H1 (cell line): ENCODE data around the gene RGL2. TPM values are rescaled to one million over a fixed set of nuclear protein-coding genes. Genes with fewer than 3 reads are reported as not detected.

Source experiments
- CTCF ChIA-PET: fragments of 300-600 bp; sonication (Branson Sonifier 250); formaldehyde crosslinking; loops from one replicate; lab custom pipeline; 2021; ENCODE audit not compliant: partially characterized antibody; lab: Charles Lee
- POLR2A ChIA-PET: fragments of 300-600 bp; sonication (Branson Sonifier 250); formaldehyde crosslinking; loops from one replicate; lab custom pipeline; 2021; ENCODE audit warnings: inconsistent platforms; ENCODE audit not compliant: partially characterized antibody; lab: Charles Lee
- DNase-seq, 2 experiments: peaks; one replicate each; pipeline versions ENCODE4 v3.0.0 to v3.0.0-alpha.2; 2010 to 2022; ENCODE audit warnings: low spot score in 2 of 2, low read depth in 1 of 2, mixed read lengths in 1 of 2
- FAIRE-seq: peaks from 2 replicates; lab custom pipeline; 2011; peaks lifted over from hg19 to GRCh38; lab: Jason Lieb, UNC
- H2AFZ ChIP-seq: 2 replicates; pipeline ENCODE4 v1.8.1; 2012; ENCODE audit warnings: low read length, inconsistent platforms
- H2AK5ac ChIP-seq: 2 replicates; pipeline ENCODE4 v1.6.1; 2013; ENCODE audit warnings: low read depth, low read length
- H2BK120ac ChIP-seq: replicated peaks from 2 replicates; pipeline ENCODE3; 2013; ENCODE audit warnings: low read depth, low read length, inconsistent platforms
- H2BK12ac ChIP-seq: 2 replicates; pipeline ENCODE4 v1.6.1; 2013; ENCODE audit warnings: low read depth, low read length
- H2BK15ac ChIP-seq: 2 replicates; pipeline ENCODE4 v1.6.1; 2013; ENCODE audit warnings: low read length
- H2BK20ac ChIP-seq: 2 replicates; pipeline ENCODE4 v1.6.1; 2013; ENCODE audit warnings: low read length
- H2BK5ac ChIP-seq: 2 replicates; pipeline ENCODE4 v1.6.1; 2013; ENCODE audit warnings: low read depth, low read length
- H3K14ac ChIP-seq: 2 replicates; pipeline ENCODE4 v1.6.1; 2013; ENCODE audit warnings: inconsistent platforms; ENCODE audit not compliant: insufficient read length
- H3K18ac ChIP-seq: 2 replicates; pipeline ENCODE4 v1.6.1; 2013; ENCODE audit warnings: low read length; ENCODE audit errors: extremely low read depth
- H3K23ac ChIP-seq: 2 replicates; pipeline ENCODE4 v1.6.1; 2013; ENCODE audit warnings: inconsistent platforms; ENCODE audit not compliant: insufficient read length
- H3K23me2 ChIP-seq: 2 replicates; pipeline ENCODE4 v1.6.1; 2013; ENCODE audit warnings: low read depth, low read length
- H3K27ac ChIP-seq: 2 replicates; pipeline ENCODE4 v1.6.1; 2011; ENCODE audit warnings: low read depth, low read length, inconsistent platforms
- H3K27me3 ChIP-seq, 4 experiments: replicated peaks in 1 of 4; 1 replicate in 1 of 4; 2 replicates in 3 of 4; pipeline versions ENCODE4 v1.6.1 to v1.8.1; 2011 to 2013; ENCODE audit warnings: low read length in 3 of 4, mild to moderate bottlenecking in 3 of 4, inconsistent platforms in 2 of 4, mixed read lengths in 2 of 4, moderate library complexity in 1 of 4; ENCODE audit not compliant: control insufficient read depth in 3 of 4, insufficient read depth in 3 of 4; ENCODE audit errors: extremely low read depth in 1 of 4
- H3K36me3 ChIP-seq, 4 experiments: 2 replicates each; pipeline versions ENCODE4 v1.6.1 to v1.8.1; 2011 to 2013; ENCODE audit warnings: mild to moderate bottlenecking in 4 of 4, low read length in 3 of 4, moderate library complexity in 2 of 4, control low read depth in 1 of 4, inconsistent platforms in 1 of 4; ENCODE audit not compliant: insufficient read depth in 4 of 4, control insufficient read depth in 2 of 4
- H3K4ac ChIP-seq: replicated peaks from 2 replicates; pipeline ENCODE3; 2013; ENCODE audit warnings: low read length, low read depth, mixed read lengths, inconsistent platforms; ENCODE audit not compliant: insufficient read length
- H3K4me1 ChIP-seq, 4 experiments: replicated peaks in 1 of 4; 1 replicate in 1 of 4; 2 replicates in 3 of 4; pipeline versions ENCODE4 v1.6.1 to v1.8.1; 2011 to 2013; ENCODE audit warnings: low read length in 3 of 4, inconsistent platforms in 2 of 4, mixed read lengths in 1 of 4; ENCODE audit not compliant: insufficient read depth in 4 of 4, control insufficient read depth in 3 of 4
- H3K4me2 ChIP-seq, 2 experiments: 2 replicates each; pipeline versions ENCODE4 v1.6.1 to v1.8.1; 2011 to 2013; ENCODE audit warnings: low read depth in 2 of 2, low read length in 2 of 2, control low read depth in 1 of 2, inconsistent platforms in 1 of 2, mild to moderate bottlenecking in 1 of 2; ENCODE audit not compliant: insufficient read depth in 1 of 2
- H3K4me3 ChIP-seq, 4 experiments: fragments of 200-600, 300-600 bp in 1 of 4; sonication (generic), shearing (Covaris generic), sonication (Bioruptor Twin) in 1 of 4; 2 replicates each; pipeline versions ENCODE4 v1.5.1 to v1.8.1; 2011 to 2016; ENCODE audit warnings: low read length in 4 of 4, low read depth in 3 of 4, control low read depth in 2 of 4, inconsistent platforms in 2 of 4, mild to moderate bottlenecking in 2 of 4, mixed read lengths in 1 of 4, moderate library complexity in 1 of 4; ENCODE audit not compliant: insufficient read depth in 2 of 4; ENCODE audit errors: extremely low read depth in 1 of 4
- H3K56ac ChIP-seq: replicated peaks from 2 replicates; pipeline ENCODE3; 2013; ENCODE audit warnings: low read depth, mild to moderate bottlenecking, mixed read lengths, low read length, inconsistent platforms; ENCODE audit not compliant: insufficient read length
- H3K79me1 ChIP-seq: 2 replicates; pipeline ENCODE4 v1.6.1; 2013; ENCODE audit warnings: low read depth, low read length, control low read depth
- H3K79me2 ChIP-seq, 2 experiments: 2 replicates each; pipeline versions ENCODE4 v1.6.1 to v1.8.1; 2012 to 2013; ENCODE audit warnings: low read length in 2 of 2, mild to moderate bottlenecking in 2 of 2, inconsistent platforms in 1 of 2; ENCODE audit not compliant: insufficient read depth in 2 of 2, control insufficient read depth in 1 of 2
- H3K9ac ChIP-seq, 4 experiments: replicated peaks in 1 of 4; 1 replicate in 1 of 4; 2 replicates in 3 of 4; pipeline versions ENCODE4 v1.6.1 to v1.8.1; 2011 to 2013; ENCODE audit warnings: low read depth in 3 of 4, low read length in 3 of 4, control low read depth in 2 of 4, mild to moderate bottlenecking in 2 of 4, moderate library complexity in 2 of 4, inconsistent platforms in 1 of 4; ENCODE audit errors: extremely low read depth in 1 of 4
- H3K9me3 ChIP-seq, 2 experiments: 2 replicates each; pipeline versions ENCODE4 v1.6.1 to v1.8.1; 2012 to 2013; ENCODE audit warnings: mild to moderate bottlenecking in 2 of 2, moderate library complexity in 2 of 2, control low read depth in 1 of 2, inconsistent platforms in 1 of 2, low read depth in 1 of 2, low read length in 1 of 2, mixed read lengths in 1 of 2; ENCODE audit not compliant: insufficient read depth in 2 of 2
- H4K20me1 ChIP-seq, 2 experiments: replicated peaks in 1 of 2; 2 replicates each; pipeline versions ENCODE3 to v1.8.1; 2011 to 2013; ENCODE audit warnings: inconsistent platforms in 2 of 2, low read length in 2 of 2, mild to moderate bottlenecking in 1 of 2; ENCODE audit not compliant: insufficient read depth in 2 of 2, control insufficient read depth in 1 of 2
- H4K5ac ChIP-seq: 2 replicates; pipeline ENCODE4 v1.6.1; 2013; ENCODE audit warnings: low read length, low read depth, mixed read lengths, inconsistent platforms; ENCODE audit not compliant: insufficient read length
- H4K8ac ChIP-seq: 2 replicates; pipeline ENCODE4 v1.8.0; 2013; ENCODE audit warnings: mild to moderate bottlenecking, moderate library complexity, low read length, inconsistent platforms; ENCODE audit not compliant: insufficient read depth; ENCODE audit errors: extremely low read depth
- H4K91ac ChIP-seq: replicated peaks from 2 replicates; pipeline ENCODE3; 2013; ENCODE audit warnings: low read length, mixed read lengths, inconsistent platforms; ENCODE audit not compliant: insufficient read length
- ATF3 ChIP-seq: IDR thresholded peaks from 2 replicates; pipeline ENCODE4 v1.6.1; 2011; ENCODE audit warnings: low read depth, mild to moderate bottlenecking, low read length; ENCODE audit not compliant: insufficient read depth
- CEBPB ChIP-seq: IDR thresholded peaks from 2 replicates; pipeline ENCODE4 v1.6.1; 2012; ENCODE audit warnings: low read depth, low read length
- CHD1 ChIP-seq: IDR thresholded peaks from 2 replicates; pipeline ENCODE4 v1.6.1; 2012; ENCODE audit warnings: low read depth, low read length, improper control_type of control experiment
- CTBP2 ChIP-seq: IDR thresholded peaks from 2 replicates; pipeline ENCODE4 v1.7.0; 2011; ENCODE audit warnings: borderline replicate concordance, mild to moderate bottlenecking, moderate library complexity, mixed read lengths, low read length; ENCODE audit not compliant: insufficient read depth, insufficient read length
- E2F6 ChIP-seq: IDR thresholded peaks from 2 replicates; pipeline ENCODE4 v1.6.1; 2012; ENCODE audit warnings: inconsistent platforms
- GTF2F1 ChIP-seq: IDR thresholded peaks from 2 replicates; pipeline ENCODE4 v1.6.1; 2012; ENCODE audit warnings: low read depth, low read length, improper control_type of control experiment, borderline replicate concordance
- NRF1 ChIP-seq: IDR thresholded peaks from 2 replicates; pipeline ENCODE4 v1.6.1; 2011; ENCODE audit warnings: mild to moderate bottlenecking, low read depth, low read length, improper control_type of control experiment
- RBBP5 ChIP-seq: IDR thresholded peaks from 2 replicates; pipeline ENCODE4 v1.7.1; 2012; ENCODE audit warnings: low read depth, mild to moderate bottlenecking, inconsistent platforms, low read length, moderate library complexity, borderline replicate concordance
- RNF2 ChIP-seq: fragments of 200-900, 300-1000 bp; sonication (generic); IDR thresholded peaks from 2 replicates; pipeline ENCODE4 v1.7.1; 2016; ENCODE audit warnings: borderline replicate concordance, low read depth, mild to moderate bottlenecking, antibody characterized with exemption, low read length; ENCODE audit not compliant: poor library complexity, severe bottlenecking; ENCODE audit errors: missing control alignments
- TEAD4 ChIP-seq: IDR thresholded peaks from 2 replicates; pipeline ENCODE4 v1.6.1; 2012; ENCODE audit warnings: low read depth, low read length, inconsistent platforms, mixed read lengths
- YY1 ChIP-seq: IDR thresholded peaks from 2 replicates; pipeline ENCODE4 v1.6.1; 2011; ENCODE audit warnings: low read depth, mild to moderate bottlenecking, low read length
- WGBS, 2 experiments: shearing (Covaris generic) in 1 of 2; methylation state at CpG; one replicate each; pipeline versions ENCODE4 v1.1.6 to v1.1.7; 2013 to 2015; ENCODE audit warnings: low lambda C conversion rate in 2 of 2, mixed read lengths in 2 of 2, inconsistent platforms in 1 of 2, low coverage in 1 of 2, missing lambda C conversion rate in 1 of 2; ENCODE audit not compliant: insufficient replicate concordance in 2 of 2, insufficient coverage in 1 of 2, insufficient read length in 1 of 2; ENCODE audit errors: extremely low coverage in 1 of 2, missing lambda C conversion rate in 1 of 2; 5-methylcytosine and 5-hydroxymethylcytosine counted together
- polyA plus RNA-seq, 7 experiments: library from polyadenylated mRNA; depleted of rRNA in 3 of 7; stranded (reverse) in 5 of 7; unstranded in 2 of 7; fragments of >200 nt in 5 of 7; fragments of 200-250 nt in 2 of 7; gene quantifications; 1 replicate in 5 of 7; 2 replicates in 1 of 7; 4 replicates in 1 of 7; pipeline versions ENCODE4 v1.2.1 to v1.2.3, GENCODE V29; 2011 to 2013; ENCODE audit warnings: missing spikeins in 2 of 7, mixed read lengths in 2 of 7
- total RNA-seq: library from RNA; stranded (reverse); fragmentation: NEBNext Ultra II Directional; extraction: Animal tissue kit (Norgen Biotek cat#: 25700); gene quantifications from 2 replicates; pipeline ENCODE4 v1.2.1, GENCODE V29; 2021

The RGL2 gene
- total and polyA plus RNA-seq, 2 of the 8 experiments (the other 6 are each of a cell fraction or from before 2014, with no cell fraction given): 58.1 to 80.3 TPM

- Histone ChIP-seq H3K4ac (no peak overlapping the region), H2AK5ac (no peak overlapping the region), H2BK5ac (no peak overlapping the region), H3K79me2 (no peaks in the 10 kb centered on the region), H4K20me1 (no peaks in the 10 kb centered on the region), H3K27me3 (peaks cover 0 to 17% (median 9%) of the 10 kb centered on the region in 4 experiments; a peak in 6 of 7 replicates), H3K23ac (no peak overlapping the region), H3K18ac (no peak overlapping the region), H3K36me3 (peaks cover 0 to 2% (median 0%) of the 10 kb centered on the region in 4 experiments; a peak in 1 of 8 replicates), H3K56ac (no peak overlapping the region), H3K9me3 (no peaks in the 10 kb centered on the region), H3K79me1 (no peaks in the 10 kb centered on the region), H3K14ac (no peak overlapping the region), H4K8ac (no peak overlapping the region), H4K5ac (no peak overlapping the region), H2BK12ac (no peak overlapping the region), H2BK15ac (no peak overlapping the region), H3K9ac (no peak overlapping the region), H3K23me2 (peaks cover 9% of the 10 kb centered on the region; the same call in 1 of the 2 replicates), H4K91ac (no peak overlapping the region), H3K4me1 (peaks cover 0 to 10% (median 7%) of the 10 kb centered on the region in 4 experiments; a peak in 4 of 7 replicates), H2BK20ac (no peak overlapping the region), H3K27ac (no peak overlapping the region), H2AFZ (no peak overlapping the region), H2BK120ac (no peak overlapping the region), H3K4me3 (no peak overlapping the region), H3K4me2 (no peak overlapping the region)
- FAIRE-seq: no peak
- CTCF ChIA-PET: interaction anchor here (0.7 to 7.9 kb wide), 8 partner anchors 8 to 266 kb away, joined by 3 to 107 read pairs (median 18); partner anchors contain the start of genes B3GALT4, HSD17B8 and RING1
- WGBS, 2 experiments: 94 to 100% methylated on average over 2 to 6 of the region's 6 CpGs
- DNase-seq: no peak
- POLR2A ChIA-PET: interaction anchor here (0.8 to 3.0 kb wide), 5 partner anchors 9 to 53 kb away, joined by 3 to 26 read pairs (median 12); partner anchors contain the start of genes B3GALT4, RPS18 and VPS52
- TF ChIP-seq NRF1: no peak
- TF ChIP-seq RBBP5: no peak
- no peak for TF ChIP-seq TEAD4
- TF ChIP-seq CHD1: no peak
- TF ChIP-seq CEBPB: no peak
- no peak for TF ChIP-seq ATF3
- TF ChIP-seq E2F6: no peak
- no peak for TF ChIP-seq CTBP2
- no peak for TF ChIP-seq RNF2
- no peak for TF ChIP-seq GTF2F1
- TF ChIP-seq YY1: no peak
These were observed 47.2 kb downstream of the RGL2 start for GRCh38 chr6:33251395-33252012.
